Natural killer cell (primary cell): ENCODE results near the gene ATP5PB. TPM values are rescaled to one million over a fixed set of nuclear protein-coding genes. Genes with fewer than 3 reads are reported as not detected.

ENCODE experiments used
- ATAC-seq, 3 donors: fragments of 150-1000 bp in 2 of 3; fragments of 200-7000 bp in 1 of 3; cut with Tn5 transposase; 1 replicate in 1 of 3; 2 replicates in 2 of 3; pipeline ENCODE4 v1.10.0; 2021; ENCODE audit warnings: mild to moderate bottlenecking in 2 of 3, moderate library complexity in 2 of 3
- DNase-seq, 2 donors: peaks; one replicate each; pipeline versions ENCODE4 v3.0.0 to v3.0.0-alpha.2; 2013 to 2021; ENCODE audit warnings: mixed read lengths in 1 of 2
- H3K27ac ChIP-seq: one replicate; pipeline ENCODE4 v1.5.1; 2013; ENCODE audit warnings: mild to moderate bottlenecking, low read length
- H3K27me3 ChIP-seq: one replicate; pipeline ENCODE4 v1.6.1; 2013; ENCODE audit warnings: low read length; ENCODE audit not compliant: control insufficient read depth, insufficient read depth
- H3K36me3 ChIP-seq: one replicate; pipeline ENCODE4 v1.6.1; 2013; ENCODE audit warnings: low read length; ENCODE audit not compliant: control insufficient read depth, insufficient read depth
- H3K4me1 ChIP-seq: one replicate; pipeline ENCODE4 v1.6.1; 2013; ENCODE audit warnings: low read length; ENCODE audit not compliant: control insufficient read depth, insufficient read depth
- H3K4me3 ChIP-seq: one replicate; pipeline ENCODE4 v1.5.1; 2013; ENCODE audit warnings: low read length
- H3K9me3 ChIP-seq: one replicate; pipeline ENCODE4 v1.6.1; 2013; ENCODE audit warnings: low read length; ENCODE audit not compliant: control insufficient read depth, insufficient read depth
- H3K27ac Mint-ChIP-seq, 2 donors: one replicate each; pipeline ENCODE4 v1.8.0; 2022; ENCODE audit warnings: mild to moderate bottlenecking in 2 of 2, mixed read lengths in 2 of 2, moderate library complexity in 1 of 2
- H3K27me3 Mint-ChIP-seq, 2 donors: one replicate each; pipeline ENCODE4 v1.8.0; 2022; ENCODE audit warnings: low read depth in 2 of 2, mixed read lengths in 2 of 2
- H3K36me3 Mint-ChIP-seq: one replicate; pipeline ENCODE4 v1.8.0; 2022; ENCODE audit warnings: mixed read lengths
- H3K4me1 Mint-ChIP-seq, 2 donors: one replicate each; pipeline ENCODE4 v1.8.0; 2022; ENCODE audit warnings: mixed read lengths in 2 of 2
- H3K4me3 Mint-ChIP-seq: one replicate; pipeline ENCODE4 v1.8.0; 2022; ENCODE audit warnings: mild to moderate bottlenecking, moderate library complexity, mixed read lengths
- H3K9me3 Mint-ChIP-seq, 2 donors: one replicate each; pipeline ENCODE4 v1.8.0; 2022; ENCODE audit warnings: mixed read lengths in 2 of 2
- CTCF ChIP-seq: fragments of 200-600 bp; IDR thresholded peaks from one replicate; pipeline ENCODE4 v1.8.0; 2022; ENCODE audit warnings: antibody characterized with exemption
- WGBS: methylation state at CpG from one replicate; pipeline ENCODE4 v1.1.7; 2013; ENCODE audit warnings: missing lambda C conversion rate; ENCODE audit not compliant: insufficient coverage; 5-methylcytosine and 5-hydroxymethylcytosine counted together
- intact Hi-C: fragments of 100-400 bp; cut with micrococcal nuclease; formaldehyde crosslinking; loops from one replicate; pipeline ENCODE4 v1.14.2; 2022
- total RNA-seq, 4 donors: library from RNA; stranded (reverse); fragments of 120-200 nt in 1 of 4; gene quantifications; one replicate each; pipeline versions ENCODE4 v1.2.3 to v1.2.4, GENCODE V29; 2013 to 2022

ATP5PB gene
- total RNA-seq, 3 donors from 2014 or later (not counting 1 experiment from before 2014, with no cell fraction given): 105 to 115 (median 105) TPM

- 89% methylated on average over 6 of the region's 6 CpGs for WGBS
- H3K4me3 Mint-ChIP-seq: no peak overlapping the region
- Histone ChIP-seq H3K27me3 (no peaks in the 10 kb centered on the region), H3K9me3 (no peaks in the 10 kb centered on the region), H3K4me3 (no peak overlapping the region), H3K27ac (no peak overlapping the region), H3K36me3 (no peaks in the 10 kb centered on the region), H3K4me1 (peaks cover 3% of the 10 kb centered on the region)
- H3K36me3 Mint-ChIP-seq: no peaks in the 10 kb centered on the region
- H3K9me3 Mint-ChIP-seq: no peaks in the 10 kb centered on the region
- ATAC-seq (no peak), DNase-seq (no peak)
- peaks cover 12 to 16% of the 10 kb centered on the region in 2 donors for H3K4me1 Mint-ChIP-seq
- H3K27ac Mint-ChIP-seq: no peak overlapping the region
- intact Hi-C loops: no loop called here
- H3K27me3 Mint-ChIP-seq: no peaks in the 10 kb centered on the region
- no peak for TF ChIP-seq CTCF
Measured at GRCh38 chr1:111487133-111487532, 37.9 kb downstream of the ATP5PB start.

- no peaks in the 10 kb centered on the region for H3K36me3 ChIP-seq
- Mint-ChIP-seq H3K9me3 (no peaks in the 10 kb centered on the region), H3K4me1 (peaks cover 6 to 7% of the 10 kb centered on the region in 2 donors), H3K27me3 (no peaks in the 10 kb centered on the region), H3K4me3 (no peak overlapping the region), H3K27ac (no peak overlapping the region), H3K36me3 (no peaks in the 10 kb centered on the region)
- H3K4me1 ChIP-seq: peaks cover 3% of the 10 kb centered on the region
- no peak for TF ChIP-seq CTCF
- H3K27me3 ChIP-seq: no peaks in the 10 kb centered on the region
- no peak overlapping the region for H3K4me3 ChIP-seq
- ATAC-seq (no peak), DNase-seq (no peak)
- H3K27ac ChIP-seq: no peak overlapping the region
- intact Hi-C loops: no loop called here
- H3K9me3 ChIP-seq: no peaks in the 10 kb centered on the region
- 95% methylated on average over 9 of the region's 9 CpGs for WGBS
Measured at GRCh38 chr1:111488669-111489068, 39.4 kb downstream of the ATP5PB start.

- H3K4me3 ChIP-seq: no peak overlapping the region
- no peak overlapping the region for H3K4me3 Mint-ChIP-seq
- no peak overlapping the region for H3K27ac Mint-ChIP-seq
- DNase-seq (no peak), ATAC-seq (peak in 1 of 3 donors; percentile 64)
- H3K9me3 ChIP-seq: no peaks in the 10 kb centered on the region
- TF ChIP-seq CTCF: no peak
- H3K36me3 ChIP-seq: no peaks in the 10 kb centered on the region
- peaks cover 3% of the 10 kb centered on the region for H3K4me1 ChIP-seq
- intact Hi-C loops: no loop called here
- H3K27me3 Mint-ChIP-seq: no peaks in the 10 kb centered on the region
- no peaks in the 10 kb centered on the region for H3K27me3 ChIP-seq
- H3K4me1 Mint-ChIP-seq: peaks cover 0 to 4% of the 10 kb centered on the region in 2 donors
- H3K36me3 Mint-ChIP-seq: no peaks in the 10 kb centered on the region
- H3K27ac ChIP-seq: no peak overlapping the region
- H3K9me3 Mint-ChIP-seq: no peaks in the 10 kb centered on the region
- 50% methylated on average over 2 of the region's 4 CpGs for WGBS
Measured at GRCh38 chr1:111489604-111490003, 40.3 kb downstream of the ATP5PB start.

- Mint-ChIP-seq H3K4me3 (no peak overlapping the region), H3K27ac (no peak overlapping the region), H3K27me3 (no peaks in the 10 kb centered on the region), H3K4me1 (peaks cover 0 to 4% of the 10 kb centered on the region in 2 donors), H3K36me3 (no peaks in the 10 kb centered on the region), H3K9me3 (no peaks in the 10 kb centered on the region)
- no peaks in the 10 kb centered on the region for H3K27me3 ChIP-seq
- no peaks in the 10 kb centered on the region for H3K9me3 ChIP-seq
- H3K27ac ChIP-seq: no peak overlapping the region
- ATAC-seq (no peak), DNase-seq (no peak)
- intact Hi-C loops: no loop called here
- TF ChIP-seq CTCF: no peak
- H3K36me3 ChIP-seq: no peaks in the 10 kb centered on the region
- no peak overlapping the region for H3K4me3 ChIP-seq
- peaks cover 3% of the 10 kb centered on the region for H3K4me1 ChIP-seq
- WGBS: 86% methylated on average over 4 of the region's 4 CpGs
Measured at GRCh38 chr1:111490220-111490619, 41.0 kb downstream of the ATP5PB start.
